WTC11 (cell line): ENCODE measurements around the gene MAB21L4. TPM values are rescaled to one million over a fixed set of nuclear protein-coding genes. Genes with fewer than 3 reads are reported as not detected.

Experiments used
- ATAC-seq: fragments of 200-7000 bp; cut with Tn5 transposase; 2 replicates; pipeline ENCODE4 v1.10.0; 2021; ENCODE audit warnings: mild to moderate bottlenecking, moderate library complexity
- CTCF ChIA-PET: fragments of 300-600 bp; sonication (Branson Sonifier 250); formaldehyde crosslinking; loops from one replicate; lab custom pipeline; 2021; ENCODE audit warnings: antibody characterized with exemption; lab: Charles Lee
- POLR2A ChIA-PET: fragments of 350-600 bp; sonication (Branson Sonifier 250); formaldehyde crosslinking; loops from one replicate; lab custom pipeline; 2021; ENCODE audit warnings: antibody characterized with exemption; lab: Charles Lee
- DNase-seq: peaks from one replicate; pipeline ENCODE4 v3.0.0; 2021; ENCODE audit warnings: low spot score
- H3K27ac Mint-ChIP-seq: 2 replicates; pipeline ENCODE4 v1.8.0; 2021; ENCODE audit warnings: mixed read lengths
- H3K27me3 Mint-ChIP-seq: 2 replicates; pipeline ENCODE4 v1.8.0; 2021; ENCODE audit warnings: low read depth, mild to moderate bottlenecking, moderate library complexity, mixed read lengths
- H3K36me3 Mint-ChIP-seq: 2 replicates; pipeline ENCODE4 v1.8.0; 2021; ENCODE audit warnings: mixed read lengths
- H3K4me1 Mint-ChIP-seq: 2 replicates; pipeline ENCODE4 v1.8.0; 2022; ENCODE audit warnings: mixed read lengths
- H3K4me3 Mint-ChIP-seq: 2 replicates; pipeline ENCODE4 v1.8.0; 2021; ENCODE audit warnings: mild to moderate bottlenecking, moderate library complexity, mixed read lengths
- H3K9me3 Mint-ChIP-seq: 2 replicates; pipeline ENCODE4 v1.8.0; 2021; ENCODE audit warnings: mixed read lengths
- CREB1 ChIP-seq: sonication (generic); formaldehyde crosslinking; IDR thresholded peaks from 2 replicates; pipeline ENCODE4 v1.8.0; 2023; ENCODE audit warnings: mild to moderate bottlenecking, missing genetic modification reagents
- E2F1 ChIP-seq: sonication (generic); formaldehyde crosslinking; IDR thresholded peaks from 2 replicates; pipeline ENCODE4 v1.8.0; 2022; ENCODE audit warnings: mild to moderate bottlenecking, missing genetic modification reagents
- E2F5 ChIP-seq: sonication (generic); formaldehyde crosslinking; IDR thresholded peaks from 2 replicates; pipeline ENCODE4 v1.8.1; 2022; ENCODE audit warnings: mild to moderate bottlenecking, moderate library complexity, missing genetic modification reagents
- FOXP1 ChIP-seq: sonication (generic); formaldehyde crosslinking; IDR thresholded peaks from 2 replicates; pipeline ENCODE4 v1.8.0; 2022; ENCODE audit warnings: missing genetic modification reagents, mild to moderate bottlenecking, moderate library complexity, borderline replicate concordance
- IRF2 ChIP-seq: sonication (generic); formaldehyde crosslinking; IDR thresholded peaks from 2 replicates; pipeline ENCODE4 v1.8.0; 2022; ENCODE audit warnings: low read depth, missing genetic modification reagents, borderline replicate concordance
- JUN ChIP-seq: sonication (generic); formaldehyde crosslinking; IDR thresholded peaks from 2 replicates; pipeline ENCODE4 v1.8.0; 2023; ENCODE audit warnings: mild to moderate bottlenecking, missing genetic modification reagents
- NFE2L1 ChIP-seq: sonication (generic); formaldehyde crosslinking; IDR thresholded peaks from 2 replicates; pipeline ENCODE4 v1.8.1; 2023; ENCODE audit warnings: missing genetic modification reagents
- NFYB ChIP-seq: sonication (generic); formaldehyde crosslinking; conservative IDR thresholded peaks from 2 replicates; pipeline ENCODE4 v1.8.0; 2022; ENCODE audit warnings: low read depth, missing genetic modification reagents
- NR3C1 ChIP-seq: sonication (generic); formaldehyde crosslinking; conservative IDR thresholded peaks from 2 replicates; pipeline ENCODE4 v1.8.1; 2023; ENCODE audit warnings: low read depth, mild to moderate bottlenecking, missing genetic modification reagents
- PRRX2 ChIP-seq: fragments of 250-450 bp; sonication (Bioruptor Pico); IDR thresholded peaks from 2 replicates; pipeline ENCODE4 v1.8.0; 2021; ENCODE audit warnings: mild to moderate bottlenecking
- RELA ChIP-seq: sonication (generic); formaldehyde crosslinking; IDR thresholded peaks from 2 replicates; pipeline ENCODE4 v1.8.1; 2022; ENCODE audit warnings: missing genetic modification reagents, mild to moderate bottlenecking, borderline replicate concordance
- TEAD4 ChIP-seq: sonication (generic); formaldehyde crosslinking; IDR thresholded peaks from 2 replicates; pipeline ENCODE4 v1.8.0; 2022; ENCODE audit warnings: mild to moderate bottlenecking, missing genetic modification reagents
- ZMAT4 ChIP-seq: fragments of 250-450 bp; sonication (Bioruptor Pico); IDR thresholded peaks from 2 replicates; pipeline ENCODE4 v1.9.0; 2021; ENCODE audit warnings: mild to moderate bottlenecking
- ZNF317 ChIP-seq: sonication (generic); formaldehyde crosslinking; IDR thresholded peaks from 2 replicates; pipeline ENCODE4 v1.8.1; 2023; ENCODE audit warnings: low read depth, mild to moderate bottlenecking, moderate library complexity, missing genetic modification reagents, borderline replicate concordance
- ZNF512 ChIP-seq: sonication (generic); formaldehyde crosslinking; IDR thresholded peaks from 2 replicates; pipeline ENCODE4 v1.8.1; 2022; ENCODE audit warnings: missing genetic modification reagents, borderline replicate concordance
- total RNA-seq: library from RNA; stranded (reverse); gene quantifications from 3 replicates; pipeline ENCODE4 v1.2.3, GENCODE V29; 2021
- TF ChIP-seq, protein P1 (sequence below): sonication (generic); formaldehyde crosslinking; IDR thresholded peaks from 2 replicates; pipeline ENCODE4 v1.8.1; 2022; ENCODE audit warnings: mild to moderate bottlenecking, missing genetic modification reagents, moderate library complexity, borderline replicate concordance
- TF ChIP-seq, protein P2 (sequence below): sonication (generic); formaldehyde crosslinking; IDR thresholded peaks from 2 replicates; pipeline ENCODE4 v1.8.1; 2023; ENCODE audit warnings: mild to moderate bottlenecking, missing genetic modification reagents, moderate library complexity
- TF ChIP-seq, protein P3 (sequence below): sonication (generic); formaldehyde crosslinking; IDR thresholded peaks from 2 replicates; pipeline ENCODE4 v1.8.0; 2022; ENCODE audit warnings: mild to moderate bottlenecking, missing genetic modification reagents
- TF ChIP-seq, protein P4 (sequence below): fragments of 250-450 bp; sonication (Bioruptor Pico); conservative IDR thresholded peaks from 2 replicates; pipeline ENCODE4 v1.9.0; 2021; ENCODE audit warnings: mild to moderate bottlenecking
- TF ChIP-seq, protein P5 (sequence below): sonication (generic); formaldehyde crosslinking; IDR thresholded peaks from 2 replicates; pipeline ENCODE4 v1.8.1; 2023; ENCODE audit warnings: mild to moderate bottlenecking, missing genetic modification reagents, moderate library complexity
- TF ChIP-seq, protein P6 (sequence below): sonication (generic); formaldehyde crosslinking; IDR thresholded peaks from 2 replicates; pipeline ENCODE4 v1.8.0; 2022; ENCODE audit warnings: mild to moderate bottlenecking, missing genetic modification reagents

Gene MAB21L4
- total RNA-seq, 1 experiment from 2014 or later = not detected

DNA sequence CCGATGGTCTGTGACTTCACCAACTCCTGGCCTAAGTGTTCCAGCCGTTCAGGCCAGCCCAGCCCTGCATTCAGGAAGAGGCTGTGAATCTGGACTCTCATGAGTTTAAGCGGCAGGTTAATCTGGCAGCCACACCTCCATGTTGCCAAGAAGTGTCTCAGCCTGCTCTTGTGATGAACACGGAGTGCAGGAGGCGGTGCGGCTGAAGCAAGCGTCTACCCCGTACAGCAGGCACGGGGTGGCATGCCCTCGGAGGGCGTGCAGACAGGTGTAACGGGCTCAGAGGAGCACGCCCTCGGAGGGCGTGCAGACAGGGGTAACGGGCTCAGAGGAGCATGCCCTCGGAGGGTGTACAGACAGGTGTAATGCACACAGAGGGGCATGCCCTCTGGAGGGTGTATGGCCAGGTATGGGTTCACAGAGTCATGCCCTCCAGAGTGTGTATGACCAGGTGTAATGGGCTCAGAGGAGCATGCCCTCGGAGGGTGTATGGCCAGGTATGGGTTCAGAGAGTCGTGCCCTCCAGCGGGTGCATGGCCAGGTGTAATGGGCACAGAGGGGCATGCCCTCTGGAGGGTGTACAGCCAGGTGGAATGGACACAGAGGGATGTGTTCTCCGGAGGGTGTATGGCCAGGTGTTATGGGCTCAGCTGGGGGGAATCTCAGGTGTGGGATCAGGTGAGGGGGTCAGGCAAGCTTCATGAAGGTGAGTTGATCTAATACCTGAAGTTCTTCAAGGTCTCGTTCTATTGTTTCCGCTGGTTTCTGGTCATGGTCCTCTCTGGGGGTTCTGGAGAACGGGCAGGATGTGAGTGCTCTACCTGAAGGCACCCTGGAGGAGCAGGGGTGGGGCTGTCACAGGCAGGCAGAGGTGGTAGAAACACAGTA, 32.8 kb upstream of the MAB21L4 start (continued):
- TF ChIP-seq, protein P1, sequence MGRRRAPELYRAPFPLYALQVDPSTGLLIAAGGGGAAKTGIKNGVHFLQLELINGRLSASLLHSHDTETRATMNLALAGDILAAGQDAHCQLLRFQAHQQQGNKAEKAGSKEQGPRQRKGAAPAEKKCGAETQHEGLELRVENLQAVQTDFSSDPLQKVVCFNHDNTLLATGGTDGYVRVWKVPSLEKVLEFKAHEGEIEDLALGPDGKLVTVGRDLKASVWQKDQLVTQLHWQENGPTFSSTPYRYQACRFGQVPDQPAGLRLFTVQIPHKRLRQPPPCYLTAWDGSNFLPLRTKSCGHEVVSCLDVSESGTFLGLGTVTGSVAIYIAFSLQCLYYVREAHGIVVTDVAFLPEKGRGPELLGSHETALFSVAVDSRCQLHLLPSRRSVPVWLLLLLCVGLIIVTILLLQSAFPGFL (CRISPR knock-in tag) = no peak
- TF ChIP-seq, protein P2, sequence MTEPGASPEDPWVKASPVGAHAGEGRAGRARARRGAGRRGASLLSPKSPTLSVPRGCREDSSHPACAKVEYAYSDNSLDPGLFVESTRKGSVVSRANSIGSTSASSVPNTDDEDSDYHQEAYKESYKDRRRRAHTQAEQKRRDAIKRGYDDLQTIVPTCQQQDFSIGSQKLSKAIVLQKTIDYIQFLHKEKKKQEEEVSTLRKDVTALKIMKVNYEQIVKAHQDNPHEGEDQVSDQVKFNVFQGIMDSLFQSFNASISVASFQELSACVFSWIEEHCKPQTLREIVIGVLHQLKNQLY (CRISPR knock-in tag) = no peak
- TF ChIP-seq E2F5 (CRISPR knock-in tag) = no peak
- TF ChIP-seq, protein P3, sequence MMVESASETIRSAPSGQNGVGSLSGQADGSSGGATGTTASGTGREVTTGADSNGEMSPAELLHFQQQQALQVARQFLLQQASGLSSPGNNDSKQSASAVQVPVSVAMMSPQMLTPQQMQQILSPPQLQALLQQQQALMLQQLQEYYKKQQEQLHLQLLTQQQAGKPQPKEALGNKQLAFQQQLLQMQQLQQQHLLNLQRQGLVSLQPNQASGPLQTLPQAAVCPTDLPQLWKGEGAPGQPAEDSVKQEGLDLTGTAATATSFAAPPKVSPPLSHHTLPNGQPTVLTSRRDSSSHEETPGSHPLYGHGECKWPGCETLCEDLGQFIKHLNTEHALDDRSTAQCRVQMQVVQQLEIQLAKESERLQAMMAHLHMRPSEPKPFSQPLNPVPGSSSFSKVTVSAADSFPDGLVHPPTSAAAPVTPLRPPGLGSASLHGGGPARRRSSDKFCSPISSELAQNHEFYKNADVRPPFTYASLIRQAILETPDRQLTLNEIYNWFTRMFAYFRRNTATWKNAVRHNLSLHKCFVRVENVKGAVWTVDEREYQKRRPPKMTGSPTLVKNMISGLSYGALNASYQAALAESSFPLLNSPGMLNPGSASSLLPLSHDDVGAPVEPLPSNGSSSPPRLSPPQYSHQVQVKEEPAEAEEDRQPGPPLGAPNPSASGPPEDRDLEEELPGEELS (CRISPR knock-in tag) = no peak
- TF ChIP-seq RELA (CRISPR knock-in tag) = no peak
- no peak for TF ChIP-seq ZNF317 (CRISPR knock-in tag)
- no peak for TF ChIP-seq IRF2
- no peak for TF ChIP-seq E2F1
- TF ChIP-seq ZMAT4 (CRISPR knock-in tag) = no peak
- no peak for TF ChIP-seq NR3C1 (CRISPR knock-in tag)
- TF ChIP-seq TEAD4 (CRISPR knock-in tag) = no peak
- TF ChIP-seq, all 79 proteins: peak for 0

DNA sequence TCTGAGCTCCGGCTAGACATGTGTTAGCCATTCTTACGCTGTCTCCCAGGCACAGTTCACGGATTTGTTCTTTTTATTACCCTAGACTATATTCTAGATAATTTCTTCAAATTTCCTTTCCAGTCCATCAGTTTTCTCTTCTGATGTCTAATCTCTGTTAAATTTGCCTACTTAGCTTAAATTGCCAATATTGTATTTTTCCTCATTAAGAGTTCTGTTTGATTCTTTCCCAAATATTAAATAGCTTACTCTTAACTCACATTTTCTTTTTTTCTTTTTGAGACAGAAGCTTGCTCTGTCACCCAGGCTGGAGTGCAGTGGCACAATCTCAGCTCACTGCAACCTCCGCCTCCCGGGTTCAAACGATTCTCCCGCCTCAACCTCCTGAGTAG, 31.4 kb upstream of the MAB21L4 start:
- H3K27me3 Mint-ChIP-seq = no peaks in the 10 kb centered on the region
- H3K4me1 Mint-ChIP-seq = no peaks in the 10 kb centered on the region
- H3K27ac Mint-ChIP-seq = no peak overlapping the region
- POLR2A ChIA-PET = interaction anchor here (1.0 kb wide), 1 partner anchor 13 kb away, joined by 3 read pairs; no protein-coding TSS in a partner anchor
- no peak for ATAC-seq
- no peak for DNase-seq
- CTCF ChIA-PET = interaction anchor here (1.1 to 1.7 kb wide), 4 partner anchors 12 to 76 kb away, joined by 4 to 13 read pairs (median 6); no protein-coding TSS in a partner anchor
- H3K36me3 Mint-ChIP-seq = no peaks in the 10 kb centered on the region
- no peak overlapping the region for H3K4me3 Mint-ChIP-seq
- H3K9me3 Mint-ChIP-seq = no peaks in the 10 kb centered on the region
- TF ChIP-seq, protein P4, sequence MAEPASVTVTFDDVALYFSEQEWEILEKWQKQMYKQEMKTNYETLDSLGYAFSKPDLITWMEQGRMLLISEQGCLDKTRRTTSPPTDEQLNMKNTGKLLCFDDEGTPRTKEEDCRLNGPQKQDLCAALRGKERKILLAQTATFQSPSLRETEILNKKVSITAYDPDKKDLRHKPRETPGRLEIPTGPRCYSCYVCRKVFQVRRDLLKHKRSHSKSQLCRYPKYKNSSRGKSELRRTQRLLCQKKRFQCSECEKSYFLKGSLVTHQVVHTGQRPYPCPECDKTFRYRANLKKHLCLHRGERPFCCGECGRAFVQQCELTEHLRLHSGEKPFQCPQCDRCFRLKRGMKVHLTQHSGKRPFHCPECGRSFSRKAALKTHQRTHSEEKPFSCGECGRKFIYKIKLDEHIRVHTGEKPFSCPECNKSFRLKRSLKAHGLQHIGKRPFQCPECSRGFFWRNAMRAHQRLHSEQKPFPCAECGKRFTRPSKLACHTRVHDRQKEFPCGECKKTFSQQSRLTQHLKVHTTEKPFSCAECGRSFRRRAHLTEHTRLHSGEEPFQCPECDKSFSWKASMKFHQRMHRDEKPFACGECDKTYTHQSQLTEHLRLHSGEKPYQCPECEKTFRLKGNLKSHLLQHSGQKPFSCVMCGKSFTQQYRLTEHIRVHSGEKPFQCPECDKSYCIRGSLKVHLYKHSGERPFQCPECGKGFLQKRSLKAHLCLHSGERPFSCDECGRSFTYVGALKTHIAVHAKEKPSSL = no peak
- TF ChIP-seq, protein P1 (CRISPR knock-in tag) = no peak
- TF ChIP-seq FOXP1 (CRISPR knock-in tag) (no peak), ZNF512 (CRISPR knock-in tag) (no peak), NR3C1 (CRISPR knock-in tag) (no peak), NFYB (CRISPR knock-in tag) (no peak), PRRX2 (CRISPR knock-in tag) (no peak), CREB1 (no peak), RELA (CRISPR knock-in tag) (no peak), JUN (CRISPR knock-in tag) (no peak), NFE2L1 (CRISPR knock-in tag) (no peak)
- TF ChIP-seq, protein P5, sequence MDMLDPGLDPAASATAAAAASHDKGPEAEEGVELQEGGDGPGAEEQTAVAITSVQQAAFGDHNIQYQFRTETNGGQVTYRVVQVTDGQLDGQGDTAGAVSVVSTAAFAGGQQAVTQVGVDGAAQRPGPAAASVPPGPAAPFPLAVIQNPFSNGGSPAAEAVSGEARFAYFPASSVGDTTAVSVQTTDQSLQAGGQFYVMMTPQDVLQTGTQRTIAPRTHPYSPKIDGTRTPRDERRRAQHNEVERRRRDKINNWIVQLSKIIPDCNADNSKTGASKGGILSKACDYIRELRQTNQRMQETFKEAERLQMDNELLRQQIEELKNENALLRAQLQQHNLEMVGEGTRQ (CRISPR knock-in tag) = no peak
- TF ChIP-seq, protein P6, sequence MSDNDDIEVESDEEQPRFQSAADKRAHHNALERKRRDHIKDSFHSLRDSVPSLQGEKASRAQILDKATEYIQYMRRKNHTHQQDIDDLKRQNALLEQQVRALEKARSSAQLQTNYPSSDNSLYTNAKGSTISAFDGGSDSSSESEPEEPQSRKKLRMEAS (CRISPR knock-in tag) = no peak
